ENCODE results near the gene NTM.

The NTM gene

GRCh38 chr11:131640320-131640719 lies 269.9 kb downstream of the NTM start:
- no peak overlapping the region for H3K4me3 ChIP-seq (ENCODE audit: low read length)
- no peak for DNase-seq (ENCODE audit: low read depth)
- TF ChIP-seq CTCF (conservative IDR thresholded peaks at IDR 0.05; ENCODE audit: low read depth, low read length), result no peak

GRCh38 chr11:131642756-131643531 lies 272.5 kb downstream of the NTM start:
- no peak for DNase-seq (ENCODE audit: low read depth)
- no peak for TF ChIP-seq CTCF (conservative IDR thresholded peaks at IDR 0.05; ENCODE audit: low read depth, low read length)
- H3K4me3 ChIP-seq (ENCODE audit: low read length), result no peak overlapping the region

- no peak overlapping the region for H3K4me3 ChIP-seq (ENCODE audit: low read length)
- DNase-seq (ENCODE audit: low read depth), result no peak
- no peak for TF ChIP-seq CTCF (conservative IDR thresholded peaks at IDR 0.05; ENCODE audit: low read depth, low read length)
These were observed 273.9 kb downstream of the NTM start for GRCh38 chr11:131644204-131644795.

GRCh38 chr11:131645237-131645636 lies 274.8 kb downstream of the NTM start:
- no peak overlapping the region for H3K4me3 ChIP-seq (ENCODE audit: low read length)
- no peak for TF ChIP-seq CTCF (conservative IDR thresholded peaks at IDR 0.05; ENCODE audit: low read depth, low read length)
- no peak for DNase-seq (ENCODE audit: low read depth)

- TF ChIP-seq CTCF (conservative IDR thresholded peaks at IDR 0.05; ENCODE audit: low read depth, low read length), result no peak
- no peak for DNase-seq (ENCODE audit: low read depth)
These were observed 279.4 kb downstream of the NTM start for GRCh38 chr11:131649856-131650255.

GRCh38 chr11:131652231-131652630 lies 281.8 kb downstream of the NTM start:
- DNase-seq (ENCODE audit: low read depth), result no peak
- TF ChIP-seq CTCF (conservative IDR thresholded peaks at IDR 0.05; ENCODE audit: low read depth, low read length), result no peak
- no peak overlapping the region for H3K4me3 ChIP-seq (ENCODE audit: low read length)

More at GRCh38 chr11:131649856-131650255, 279.4 kb downstream of the NTM start:
- no peak overlapping the region for H3K4me3 ChIP-seq (ENCODE audit: low read length)

GRCh38 chr11:131653260-131653659 lies 282.8 kb downstream of the NTM start:
- H3K4me3 ChIP-seq (ENCODE audit: low read length), result no peak overlapping the region
- no peak for DNase-seq (ENCODE audit: low read depth)
- TF ChIP-seq CTCF (conservative IDR thresholded peaks at IDR 0.05; ENCODE audit: low read depth, low read length), result no peak
